Karpas-422 (cell line): ENCODE data around the gene RELB. TPM values are rescaled to one million over a fixed set of nuclear protein-coding genes. Genes with fewer than 3 reads are reported as not detected.

Source experiments
- DNase-seq: peaks from one replicate; pipeline ENCODE4 v3.0.0-alpha.2; 2015
- H2AFZ ChIP-seq: fragments of 200-600 bp; sonication (generic); 2 replicates; pipeline ENCODE4 v1.6.1; 2014; ENCODE audit warnings: antibody characterized with exemption, low read length, mixed read lengths
- H3K27ac ChIP-seq: fragments of 200-600 bp; sonication (generic); 2 replicates; pipeline ENCODE4 v1.5.1; 2014; ENCODE audit warnings: mild to moderate bottlenecking, low read length, moderate library complexity
- H3K27me3 ChIP-seq: fragments of 200-600 bp; sonication (generic); 2 replicates; pipeline ENCODE4 v1.6.1; 2014; ENCODE audit warnings: low read length, mixed read lengths
- H3K36me3 ChIP-seq: fragments of 200-600 bp; sonication (generic); 2 replicates; pipeline ENCODE4 v1.6.1; 2014; ENCODE audit warnings: low read length, mixed read lengths; ENCODE audit not compliant: insufficient read depth
- H3K4me1 ChIP-seq: fragments of 200-600 bp; sonication (generic); 2 replicates; pipeline ENCODE4 v1.6.1; 2014; ENCODE audit warnings: mild to moderate bottlenecking, low read length, mixed read lengths
- H3K4me2 ChIP-seq: fragments of 200-600 bp; sonication (generic); 2 replicates; pipeline ENCODE4 v1.6.1; 2014; ENCODE audit warnings: low read length, low read depth, mild to moderate bottlenecking; ENCODE audit not compliant: poor library complexity, severe bottlenecking
- H3K4me3 ChIP-seq: fragments of 200-600 bp; sonication (generic); 2 replicates; pipeline ENCODE4 v1.5.1; 2014; ENCODE audit warnings: mild to moderate bottlenecking, antibody characterized with exemption, low read length, mixed read lengths
- H3K79me2 ChIP-seq: fragments of 200-600 bp; sonication (generic); 2 replicates; pipeline ENCODE4 v1.6.1; 2014; ENCODE audit warnings: mild to moderate bottlenecking, low read length, mixed read lengths
- H3K9ac ChIP-seq: fragments of 200-600 bp; sonication (generic); 2 replicates; pipeline ENCODE4 v1.6.0; 2014; ENCODE audit warnings: low read length
- H3K9me2 ChIP-seq: fragments of 200-600 bp; sonication (generic), shearing (Covaris generic); replicated peaks from 2 replicates; pipeline ENCODE4 v1.6.0; 2014; ENCODE audit warnings: mild to moderate bottlenecking, low read length, moderate library complexity; ENCODE audit not compliant: insufficient read depth
- H3K9me3 ChIP-seq: fragments of 300-700, 200-600 bp; sonication (generic); 2 replicates; pipeline ENCODE4 v1.6.1; 2014; ENCODE audit warnings: low read length, mixed read lengths
- H4K20me1 ChIP-seq: fragments of 200-600 bp; sonication (generic); 2 replicates; pipeline ENCODE4 v1.6.1; 2014; ENCODE audit warnings: mild to moderate bottlenecking, antibody characterized with exemption, low read length, low read depth; ENCODE audit not compliant: insufficient read depth
- total RNA-seq: library from RNA; depleted of rRNA; stranded (reverse); fragments of >200 nt; shearing (Covaris generic); gene quantifications from 2 replicates; pipeline ENCODE4 v1.2.3, GENCODE V29; 2014; ENCODE audit warnings: low replicate concordance

The RELB gene
- total RNA-seq, 1 experiment from 2014 or later, result 0.63 TPM

DNA sequence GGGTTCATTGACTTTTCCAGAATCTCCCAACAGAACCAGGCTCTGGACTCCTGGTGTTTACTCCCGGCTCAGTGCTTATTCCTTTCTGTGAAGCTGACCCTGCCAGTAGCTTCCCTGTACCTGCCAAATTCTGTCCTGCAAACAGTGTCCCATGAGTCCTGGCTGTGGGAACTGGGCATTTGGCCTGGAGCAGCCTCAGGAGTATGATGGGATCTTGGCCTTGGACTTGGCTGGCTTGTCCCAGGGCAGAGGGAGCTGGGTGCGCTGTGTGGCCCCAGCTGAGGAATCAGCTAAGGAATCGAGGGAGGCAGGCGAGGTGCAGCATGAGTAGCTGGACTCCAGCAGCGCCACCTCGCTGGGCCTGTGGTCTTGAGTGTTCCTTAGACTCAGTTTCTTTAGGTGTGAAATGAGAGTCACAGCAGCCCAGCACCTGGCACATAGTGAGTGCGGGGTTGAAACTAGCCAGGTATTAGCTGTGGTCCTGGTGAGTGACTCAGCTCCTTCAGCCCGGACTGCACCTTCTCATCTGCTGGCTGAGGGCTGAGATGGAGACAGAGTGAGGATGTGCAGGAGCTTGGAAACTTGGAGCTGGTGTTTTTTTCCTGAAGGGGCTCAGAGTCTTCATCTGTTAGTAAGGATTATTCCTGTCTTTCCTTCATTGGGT, 47.9 kb downstream of the RELB start:
- H4K20me1 ChIP-seq, result peaks cover 38% of the 10 kb centered on the region
- no peak overlapping the region for H3K4me2 ChIP-seq
- H3K9ac ChIP-seq, result no peak overlapping the region; the same call in 1 of the 2 replicates

DNA sequence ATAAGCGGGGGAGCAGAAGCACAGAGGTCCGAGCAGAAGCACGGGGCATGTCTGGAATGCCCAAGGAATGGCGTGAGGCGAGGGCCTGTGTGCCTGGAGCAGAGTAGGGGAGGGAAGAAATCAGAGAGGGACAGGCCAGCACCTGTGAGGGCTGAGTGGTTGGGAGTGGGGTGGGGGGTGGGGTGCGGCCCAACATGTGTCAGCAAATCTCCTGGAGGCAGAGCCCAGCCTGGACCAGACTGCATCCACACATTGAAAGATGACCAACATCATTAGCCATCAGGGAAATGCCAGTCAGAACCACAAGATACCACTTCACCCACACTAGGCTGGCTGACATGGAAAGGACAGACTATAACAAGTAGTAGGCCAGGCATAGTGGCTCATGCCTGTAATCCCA, 48.8 kb downstream of the RELB start:
- Histone ChIP-seq H3K27me3 (no peaks in the 10 kb centered on the region), H3K4me1 (peaks cover 40% of the 10 kb centered on the region), H3K9ac (no peak overlapping the region), H3K36me3 (peaks cover 17% of the 10 kb centered on the region), H3K79me2 (peaks cover 70% of the 10 kb centered on the region), H2AFZ (no peak overlapping the region), H3K4me3 (no peak overlapping the region), H3K27ac (no peak overlapping the region), H4K20me1 (peaks cover 38% of the 10 kb centered on the region), H3K9me3 (no peaks in the 10 kb centered on the region), H3K4me2 (no peak overlapping the region), H3K9me2 (no peaks in the 10 kb centered on the region)
- no peak for DNase-seq

More for the DNA sequence above, 47.9 kb downstream of the RELB start:
- H3K4me3 ChIP-seq, result no peak overlapping the region
- no peaks in the 10 kb centered on the region for H3K9me3 ChIP-seq
- peaks cover 46% of the 10 kb centered on the region for H3K4me1 ChIP-seq
- H3K79me2 ChIP-seq, result peaks cover 78% of the 10 kb centered on the region
- no peaks in the 10 kb centered on the region for H3K9me2 ChIP-seq
- H2AFZ ChIP-seq, result no peak overlapping the region
- DNase-seq, result no peak
- no peaks in the 10 kb centered on the region for H3K27me3 ChIP-seq
- H3K27ac ChIP-seq, result no peak overlapping the region
- H3K36me3 ChIP-seq, result peaks cover 12% of the 10 kb centered on the region

DNA sequence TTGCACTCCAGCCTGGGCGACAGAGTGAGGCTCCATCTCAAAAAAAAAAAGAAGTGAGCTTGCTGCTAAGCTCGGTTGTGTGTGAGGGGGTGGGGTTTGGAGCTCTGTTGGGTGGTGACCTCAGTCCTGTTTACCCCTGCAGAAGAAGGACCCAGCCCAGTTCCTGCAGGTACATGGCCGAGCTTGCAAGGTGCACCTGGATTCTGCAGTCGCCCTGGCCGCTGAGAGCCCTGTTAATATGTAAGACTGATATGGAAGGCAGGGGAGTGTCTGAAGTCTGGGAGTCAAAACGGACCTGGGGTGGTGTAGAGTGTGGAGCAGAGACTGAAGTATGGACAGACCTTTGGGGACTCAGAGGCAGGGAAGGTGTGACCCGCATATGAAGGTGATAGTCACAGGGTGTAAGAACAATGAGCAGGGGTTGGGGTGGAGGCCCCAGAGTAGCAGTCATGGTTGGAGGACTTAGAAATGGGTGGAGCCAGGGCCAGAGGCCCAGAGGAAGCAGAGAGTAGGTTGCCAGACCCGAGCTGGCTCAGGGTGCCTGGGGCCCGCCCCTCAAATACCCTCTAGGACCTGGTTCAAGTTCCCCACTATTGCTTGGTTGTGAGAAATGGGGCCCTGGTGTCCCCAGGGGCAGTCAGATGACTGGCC, 50.8 kb downstream of the RELB start:
- no peak overlapping the region for H3K4me3 ChIP-seq
- H3K4me1 ChIP-seq, result peaks cover 20% of the 10 kb centered on the region
- peaks cover 24% of the 10 kb centered on the region; the same call in 1 of the 2 replicates for H4K20me1 ChIP-seq
- peaks cover 50% of the 10 kb centered on the region for H3K79me2 ChIP-seq
- peak; percentile 42 for DNase-seq
- H3K4me2 ChIP-seq, result no peak overlapping the region
- peaks cover 10% of the 10 kb centered on the region; the same call in 1 of the 2 replicates for H3K36me3 ChIP-seq
- H3K27ac ChIP-seq, result no peak overlapping the region
- H3K9ac ChIP-seq, result no peak overlapping the region
- no peaks in the 10 kb centered on the region for H3K9me3 ChIP-seq
- no peak overlapping the region for H2AFZ ChIP-seq
- H3K27me3 ChIP-seq, result no peaks in the 10 kb centered on the region
- no peaks in the 10 kb centered on the region for H3K9me2 ChIP-seq

DNA sequence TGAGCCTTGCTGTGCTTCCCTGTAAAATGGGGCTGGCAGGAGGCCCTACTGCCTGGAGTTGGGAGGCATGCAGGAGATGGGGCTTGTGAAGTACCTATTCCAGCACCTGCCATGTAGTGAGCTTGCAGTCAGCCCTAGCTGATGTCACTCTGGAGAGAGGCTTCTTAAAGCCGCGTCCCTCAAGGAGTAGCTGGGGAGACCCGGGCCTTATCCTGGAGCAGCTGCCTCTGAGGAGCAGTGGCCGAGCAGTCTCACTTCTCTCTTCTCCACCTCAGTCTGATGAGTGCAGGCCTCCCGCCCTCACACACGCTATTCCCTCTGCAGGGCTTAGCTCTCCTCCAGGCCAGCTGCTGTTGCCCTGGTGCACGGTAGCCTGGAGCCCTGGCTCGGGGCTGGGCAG, 55.6 kb downstream of the RELB start:
- peaks cover 25% of the 10 kb centered on the region for H4K20me1 ChIP-seq
- H3K27me3 ChIP-seq, result no peaks in the 10 kb centered on the region
- peaks cover 30% of the 10 kb centered on the region for H3K36me3 ChIP-seq
- DNase-seq, result no peak
- peaks cover 27% of the 10 kb centered on the region; the same call in 1 of the 2 replicates for H3K79me2 ChIP-seq
- H3K9me3 ChIP-seq, result no peaks in the 10 kb centered on the region
- peaks cover 6% of the 10 kb centered on the region for H3K4me1 ChIP-seq
- no peak overlapping the region for H2AFZ ChIP-seq
- no peak overlapping the region for H3K9ac ChIP-seq
- H3K4me2 ChIP-seq, result no peak overlapping the region
- no peaks in the 10 kb centered on the region for H3K9me2 ChIP-seq
- no peak overlapping the region for H3K27ac ChIP-seq
- H3K4me3 ChIP-seq, result no peak overlapping the region

DNA sequence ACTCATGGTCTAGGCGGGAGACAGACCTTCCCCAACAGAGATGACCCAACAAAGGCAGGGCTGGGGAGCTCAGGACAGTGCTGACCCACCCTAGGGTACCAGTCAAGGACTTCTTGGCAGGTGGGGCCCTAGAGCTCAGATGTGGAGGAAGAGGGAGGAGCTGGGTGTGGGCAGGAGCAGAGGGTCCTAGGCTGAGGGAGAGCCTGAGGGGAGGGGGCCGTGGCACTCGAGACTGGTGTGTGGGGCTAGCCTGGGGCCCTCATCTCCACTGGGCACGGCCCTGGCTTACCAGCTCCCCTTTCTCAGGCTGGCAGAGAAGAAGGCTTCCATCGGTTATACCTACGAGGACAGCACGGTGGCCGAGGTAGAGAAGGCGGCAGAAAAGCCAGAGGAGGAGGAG, 56.2 kb downstream of the RELB start:
- no peak overlapping the region for H3K4me2 ChIP-seq
- no peaks in the 10 kb centered on the region for H3K9me3 ChIP-seq
- no peak for DNase-seq
- H3K9ac ChIP-seq, result no peak overlapping the region
- no peak overlapping the region for H3K4me3 ChIP-seq
- no peaks in the 10 kb centered on the region for H3K27me3 ChIP-seq
- no peaks in the 10 kb centered on the region for H3K9me2 ChIP-seq
- peaks cover 21% of the 10 kb centered on the region; the same call in 1 of the 2 replicates for H3K79me2 ChIP-seq
- no peaks in the 10 kb centered on the region; the same call in 1 of the 2 replicates for H3K4me1 ChIP-seq
- H3K36me3 ChIP-seq, result peaks cover 28% of the 10 kb centered on the region
- peaks cover 24% of the 10 kb centered on the region for H4K20me1 ChIP-seq
- no peak overlapping the region for H3K27ac ChIP-seq
- no peak overlapping the region for H2AFZ ChIP-seq

DNA sequence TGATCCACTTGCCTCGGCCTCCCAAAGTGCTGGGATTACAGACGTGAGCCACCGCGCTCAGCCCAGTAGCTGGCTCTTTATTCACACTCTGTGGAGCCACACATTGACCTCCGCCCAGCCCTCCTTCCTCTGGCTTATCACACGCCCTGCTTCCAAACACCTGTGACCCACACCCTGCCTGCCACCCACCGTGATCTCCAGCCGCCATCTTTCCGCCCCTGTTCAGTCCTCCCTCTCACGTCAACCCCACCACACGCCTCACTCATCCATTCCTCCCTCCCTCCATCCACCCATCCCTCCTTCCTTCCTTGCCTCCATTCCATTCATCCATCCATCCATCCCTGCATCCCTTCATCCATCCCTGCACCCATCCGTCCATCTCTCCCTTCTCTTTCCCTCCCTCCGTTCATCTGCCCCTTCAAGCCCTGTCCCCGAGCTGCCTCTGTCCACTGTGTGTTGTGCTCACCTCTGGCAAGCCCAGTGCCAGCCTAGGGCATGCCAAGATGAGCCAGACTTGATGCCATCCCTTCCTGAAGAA, 57.4 kb downstream of the RELB start:
- Histone ChIP-seq H3K4me2 (no peak overlapping the region), H3K4me1 (no peaks in the 10 kb centered on the region), H3K9me2 (no peaks in the 10 kb centered on the region), H3K79me2 (peaks cover 16% of the 10 kb centered on the region; the same call in 1 of the 2 replicates), H3K36me3 (peaks cover 30% of the 10 kb centered on the region), H3K27ac (no peak overlapping the region), H4K20me1 (peaks cover 18% of the 10 kb centered on the region), H3K4me3 (no peak overlapping the region), H3K27me3 (no peaks in the 10 kb centered on the region), H2AFZ (no peak overlapping the region), H3K9ac (no peak overlapping the region), H3K9me3 (no peaks in the 10 kb centered on the region)
- DNase-seq, result no peak

DNA sequence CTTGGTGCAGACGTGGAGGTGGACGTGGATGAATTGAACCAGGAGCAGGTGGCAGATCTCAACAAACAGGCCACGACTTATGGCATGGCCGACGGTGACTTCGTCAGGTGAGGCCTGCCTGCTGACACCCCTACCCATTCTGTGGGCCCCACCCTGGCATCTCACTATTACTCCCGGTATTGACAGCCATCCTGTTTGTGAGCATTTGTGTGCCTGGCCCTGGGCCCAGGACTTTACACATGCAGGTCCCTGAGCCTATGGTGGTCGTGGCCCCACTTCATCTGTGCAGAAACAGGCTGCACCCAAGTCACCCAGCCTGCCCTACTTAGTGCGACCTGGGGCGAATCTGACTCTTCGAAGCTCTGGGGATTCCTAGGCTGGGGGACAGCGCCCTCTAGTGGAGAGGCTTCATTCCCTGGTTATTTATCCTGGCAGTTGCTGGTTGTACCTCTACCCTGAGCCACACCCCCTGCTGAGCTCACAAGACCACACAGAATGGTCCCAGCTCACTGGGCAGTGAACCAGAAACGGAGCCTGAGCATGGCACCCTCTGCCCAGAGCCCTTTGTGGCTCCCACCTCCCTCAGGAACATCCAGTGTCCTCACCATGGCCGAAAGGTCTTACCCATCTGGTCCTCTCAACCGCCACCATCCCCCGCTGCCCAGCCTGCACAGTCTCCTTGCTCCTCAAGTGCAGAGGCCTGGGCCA, 58.1 kb downstream of the RELB start:
- Histone ChIP-seq H3K36me3 (peaks cover 32% of the 10 kb centered on the region), H2AFZ (no peak overlapping the region), H3K27me3 (no peaks in the 10 kb centered on the region), H3K9me2 (no peaks in the 10 kb centered on the region), H3K27ac (no peak overlapping the region), H4K20me1 (peaks cover 18% of the 10 kb centered on the region), H3K9me3 (no peaks in the 10 kb centered on the region), H3K4me3 (no peak overlapping the region), H3K4me2 (no peak overlapping the region), H3K9ac (no peak overlapping the region), H3K4me1 (no peaks in the 10 kb centered on the region), H3K79me2 (peaks cover 16% of the 10 kb centered on the region; the same call in 1 of the 2 replicates)
- DNase-seq, result peak; percentile 95

DNA sequence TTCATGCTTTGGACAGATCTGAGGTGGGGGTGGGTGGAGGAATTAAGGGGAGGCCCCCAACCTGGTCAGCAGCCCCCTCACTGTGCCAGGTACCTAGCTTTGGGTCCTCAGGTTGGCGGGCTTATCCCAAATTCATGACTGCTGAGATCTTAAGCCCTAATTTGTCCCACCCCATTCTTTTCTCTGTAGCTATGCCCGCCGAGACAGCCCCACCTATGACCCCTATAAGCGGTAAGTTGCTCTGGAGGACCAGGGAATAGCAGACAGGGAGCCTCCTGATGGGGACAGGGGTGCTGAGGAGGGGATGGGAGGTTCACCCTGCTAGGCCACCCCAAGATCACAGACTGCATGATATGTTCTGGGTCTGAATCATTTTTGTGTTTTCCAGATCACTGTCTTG, 60.7 kb downstream of the RELB start:
- Histone ChIP-seq H3K9me3 (no peaks in the 10 kb centered on the region), H3K9me2 (no peaks in the 10 kb centered on the region), H3K27ac (no peak overlapping the region), H4K20me1 (peaks cover 18% of the 10 kb centered on the region), H3K4me3 (no peak overlapping the region), H3K9ac (no peak overlapping the region), H3K27me3 (no peaks in the 10 kb centered on the region), H3K79me2 (peaks cover 16% of the 10 kb centered on the region; the same call in 1 of the 2 replicates), H3K4me1 (no peaks in the 10 kb centered on the region), H3K36me3 (peaks cover 29% of the 10 kb centered on the region), H2AFZ (no peak overlapping the region), H3K4me2 (no peak overlapping the region)
- DNase-seq, result no peak
